SK-N-SH (cell line): ENCODE results near the gene BRSK1.

Experiments
- NFIC ChIP-seq: IDR thresholded peaks from 2 replicates; pipeline ENCODE4 v1.4.0; 2012; ENCODE audit warnings: borderline replicate concordance
- RCOR1 ChIP-seq: fragments of 150-350 bp; IDR thresholded peaks from 2 replicates; pipeline ENCODE4 v1.6.1; 2017; ENCODE audit warnings: antibody characterized with exemption, low read length
- TAF1 ChIP-seq: IDR thresholded peaks from 2 replicates; pipeline ENCODE4 v1.6.1; 2012; ENCODE audit warnings: low read depth, mild to moderate bottlenecking, low read length, moderate library complexity, borderline replicate concordance
- TF ChIP-seq, protein P1 (sequence below): fragments of 200-600 bp; sonication (generic); IDR thresholded peaks from 2 replicates; pipeline ENCODE4 v1.6.1; 2017; ENCODE audit warnings: antibody characterized with exemption, mild to moderate bottlenecking, moderate library complexity

DNA sequence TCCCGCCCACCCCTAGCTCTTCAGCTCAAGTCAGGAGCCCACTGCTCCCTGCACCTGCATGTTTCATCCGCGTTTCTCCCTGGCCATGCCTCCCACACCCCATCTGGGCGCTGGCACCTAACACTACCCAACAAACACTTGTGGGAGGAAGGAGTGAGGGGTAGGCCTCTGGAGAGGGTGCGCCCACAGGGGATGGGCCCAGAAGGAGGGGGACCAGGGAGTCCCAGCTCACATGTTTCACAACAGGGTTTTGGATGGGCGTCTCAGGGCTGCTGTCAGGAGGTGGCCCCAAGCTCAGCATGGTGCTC is 43.1 kb upstream of the BRSK1 start:
- TF ChIP-seq NFIC (no peak), RCOR1 (no peak), TAF1 (no peak)
- TF ChIP-seq, protein P1, sequence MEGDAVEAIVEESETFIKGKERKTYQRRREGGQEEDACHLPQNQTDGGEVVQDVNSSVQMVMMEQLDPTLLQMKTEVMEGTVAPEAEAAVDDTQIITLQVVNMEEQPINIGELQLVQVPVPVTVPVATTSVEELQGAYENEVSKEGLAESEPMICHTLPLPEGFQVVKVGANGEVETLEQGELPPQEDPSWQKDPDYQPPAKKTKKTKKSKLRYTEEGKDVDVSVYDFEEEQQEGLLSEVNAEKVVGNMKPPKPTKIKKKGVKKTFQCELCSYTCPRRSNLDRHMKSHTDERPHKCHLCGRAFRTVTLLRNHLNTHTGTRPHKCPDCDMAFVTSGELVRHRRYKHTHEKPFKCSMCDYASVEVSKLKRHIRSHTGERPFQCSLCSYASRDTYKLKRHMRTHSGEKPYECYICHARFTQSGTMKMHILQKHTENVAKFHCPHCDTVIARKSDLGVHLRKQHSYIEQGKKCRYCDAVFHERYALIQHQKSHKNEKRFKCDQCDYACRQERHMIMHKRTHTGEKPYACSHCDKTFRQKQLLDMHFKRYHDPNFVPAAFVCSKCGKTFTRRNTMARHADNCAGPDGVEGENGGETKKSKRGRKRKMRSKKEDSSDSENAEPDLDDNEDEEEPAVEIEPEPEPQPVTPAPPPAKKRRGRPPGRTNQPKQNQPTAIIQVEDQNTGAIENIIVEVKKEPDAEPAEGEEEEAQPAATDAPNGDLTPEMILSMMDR, result no peak
